Adipocyte (in vitro differentiated cells): ENCODE data around the gene PCLO.
"Not testable (repeated sequence)": the region's sequence is repeated elsewhere in the genome, so short reads cannot be mapped to it uniquely, and the experiment has no call there.

Source experiments
- DNase-seq: peaks from one replicate; pipeline ENCODE4 v3.0.0-alpha.2; 2015; ENCODE audit warnings: low read depth
- H3K27me3 ChIP-seq: replicated peaks from 2 replicates; pipeline ENCODE4 v1.7.0; 2013; ENCODE audit warnings: mild to moderate bottlenecking, low read length, moderate library complexity; ENCODE audit not compliant: control insufficient read depth, insufficient read depth
- H3K36me3 ChIP-seq: 2 replicates; pipeline ENCODE4 v1.7.0; 2013; ENCODE audit warnings: low read length, mild to moderate bottlenecking, moderate library complexity; ENCODE audit not compliant: control insufficient read depth, insufficient read depth, severe bottlenecking
- H3K4me1 ChIP-seq: 2 replicates; pipeline ENCODE4 v1.7.0; 2013; ENCODE audit warnings: mild to moderate bottlenecking, low read length, moderate library complexity; ENCODE audit not compliant: control insufficient read depth, insufficient read depth
- H3K4me3 ChIP-seq: 2 replicates; pipeline ENCODE4 v1.7.0; 2013; ENCODE audit warnings: mild to moderate bottlenecking, low read length, moderate library complexity
- H3K9ac ChIP-seq: 2 replicates; pipeline ENCODE4 v1.7.0; 2013; ENCODE audit warnings: mild to moderate bottlenecking, low read length, moderate library complexity
- H3K9me3 ChIP-seq: 2 replicates; pipeline ENCODE4 v1.7.0; 2013; ENCODE audit warnings: mild to moderate bottlenecking, low read length, moderate library complexity; ENCODE audit not compliant: control insufficient read depth

The PCLO gene

GRCh38 chr7:83040484-83040883 lies 122.2 kb downstream of the PCLO start:
- Histone ChIP-seq H3K4me1 (no peaks in the 10 kb centered on the region), H3K9ac (no peak overlapping the region), H3K4me3 (no peak overlapping the region), H3K27me3 (no peaks in the 10 kb centered on the region), H3K36me3 (no peaks in the 10 kb centered on the region), H3K9me3 (no peaks in the 10 kb centered on the region)
- DNase-seq = no peak

DNA sequence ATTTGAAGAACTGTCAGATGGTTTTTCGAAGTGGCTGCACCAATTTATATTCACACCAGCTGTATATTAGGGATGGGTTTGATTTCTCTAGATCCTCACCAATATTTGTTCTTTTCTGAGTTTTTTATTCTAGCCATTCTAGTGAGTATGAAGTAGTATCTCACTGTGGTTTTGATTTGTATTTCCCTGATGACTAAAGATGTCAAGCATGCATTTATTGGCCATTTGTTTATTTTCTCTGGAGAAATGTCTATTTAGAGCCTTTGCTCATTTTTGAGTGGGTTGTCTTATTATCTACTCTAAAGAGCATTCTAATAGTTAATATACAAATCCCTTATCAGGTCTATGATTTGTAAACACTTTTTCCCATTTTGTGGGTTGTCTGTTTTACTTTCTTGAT lies 123.9 kb downstream of the PCLO start:
- Histone ChIP-seq H3K27me3 (no peaks in the 10 kb centered on the region), H3K9me3 (no peaks in the 10 kb centered on the region), H3K9ac (no peak overlapping the region), H3K4me1 (no peaks in the 10 kb centered on the region), H3K4me3 (no peak overlapping the region), H3K36me3 (no peaks in the 10 kb centered on the region)
- DNase-seq = peak; percentile 5

DNA sequence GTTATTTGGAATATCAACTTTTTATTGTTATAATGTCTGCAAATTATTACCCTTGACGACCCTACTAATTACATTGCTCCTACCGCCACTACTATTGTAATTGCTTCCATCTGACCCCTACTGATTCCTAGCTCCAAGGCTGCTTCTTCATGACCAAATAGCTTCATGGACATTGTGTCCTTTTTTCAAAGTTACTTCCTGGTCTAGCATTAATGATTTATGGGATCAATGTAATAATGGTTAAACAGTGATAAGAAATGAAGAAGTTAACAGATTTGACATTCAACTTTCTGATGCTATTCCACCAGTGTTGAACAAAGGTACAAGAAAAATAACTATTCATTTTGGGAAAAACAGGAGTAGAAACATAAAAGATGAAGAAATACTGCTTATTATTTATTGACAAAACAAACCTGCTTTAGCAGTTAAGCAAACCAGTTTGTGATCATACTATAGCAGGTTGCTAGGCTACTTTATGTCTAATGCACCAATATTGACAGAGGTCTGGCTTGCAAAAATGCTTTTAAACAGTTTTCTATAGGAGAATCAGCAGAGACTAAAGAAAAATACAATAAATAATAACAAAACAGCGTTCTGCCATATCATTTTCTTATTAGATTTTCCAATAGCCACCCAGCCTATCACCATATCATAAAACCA lies 125.8 kb downstream of the PCLO start:
- H3K4me3 ChIP-seq = no peak overlapping the region
- no peaks in the 10 kb centered on the region for H3K4me1 ChIP-seq
- no peaks in the 10 kb centered on the region for H3K9me3 ChIP-seq
- DNase-seq = no peak
- H3K9ac ChIP-seq = no peak overlapping the region
- H3K36me3 ChIP-seq = no peaks in the 10 kb centered on the region
- no peaks in the 10 kb centered on the region for H3K27me3 ChIP-seq

GRCh38 chr7:83036130-83036529 lies 126.6 kb downstream of the PCLO start:
- no peaks in the 10 kb centered on the region for H3K27me3 ChIP-seq
- no peaks in the 10 kb centered on the region for H3K36me3 ChIP-seq
- H3K9ac ChIP-seq = no peak overlapping the region
- H3K4me3 ChIP-seq = no peak overlapping the region
- DNase-seq = no peak
- no peaks in the 10 kb centered on the region for H3K4me1 ChIP-seq
- no peaks in the 10 kb centered on the region for H3K9me3 ChIP-seq

GRCh38 chr7:83032195-83032594 lies 130.5 kb downstream of the PCLO start:
- H3K4me1 ChIP-seq = no peaks in the 10 kb centered on the region
- H3K4me3 ChIP-seq = no peak overlapping the region
- H3K9me3 ChIP-seq = no peaks in the 10 kb centered on the region
- no peak overlapping the region for H3K9ac ChIP-seq
- H3K36me3 ChIP-seq = no peaks in the 10 kb centered on the region
- no peak for DNase-seq
- H3K27me3 ChIP-seq = no peaks in the 10 kb centered on the region

DNA sequence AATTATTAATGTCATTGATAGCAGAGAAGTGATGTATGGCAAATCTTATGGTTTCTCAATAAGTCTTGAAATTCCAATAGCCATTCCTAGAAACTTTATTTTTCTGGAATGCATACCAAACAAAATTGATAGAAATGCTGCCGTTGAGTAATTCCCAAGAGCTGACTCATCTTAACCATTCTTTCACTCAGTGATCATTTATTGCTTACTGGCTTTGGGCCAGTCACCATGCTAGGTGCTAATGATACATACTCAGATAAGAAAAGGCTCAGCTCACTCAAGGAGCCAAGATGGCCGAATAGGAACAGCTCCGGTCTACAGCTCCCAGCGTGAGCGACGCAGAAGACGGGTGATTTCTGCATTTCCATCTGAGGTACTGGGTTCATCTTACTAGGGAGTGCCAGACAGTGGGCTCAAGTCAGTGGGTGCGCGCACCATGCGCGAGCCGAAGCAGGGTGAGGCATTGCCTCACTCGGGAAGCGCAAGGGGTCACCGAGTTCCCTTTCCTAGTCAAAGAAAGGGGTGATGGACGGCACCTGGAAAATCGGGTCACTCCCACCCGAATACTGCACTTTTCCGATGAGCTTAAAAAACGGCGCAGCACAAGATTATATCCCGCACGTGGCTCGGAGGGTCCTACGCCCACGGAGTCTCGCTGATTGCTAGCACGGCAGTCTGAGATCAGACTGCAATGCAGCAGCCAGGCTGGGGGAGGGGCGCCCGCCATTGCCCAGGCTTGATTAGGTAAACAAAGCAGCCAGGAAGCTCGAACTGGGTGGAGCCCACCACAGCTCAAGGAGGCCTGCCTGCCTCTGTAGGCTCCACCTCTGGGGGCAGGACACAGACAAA lies 138.6 kb downstream of the PCLO start:
- not testable (repeated sequence) for H3K36me3 ChIP-seq, H3K4me1 ChIP-seq, H3K4me3 ChIP-seq, H3K27me3 ChIP-seq, H3K9ac ChIP-seq, DNase-seq, H3K9me3 ChIP-seq

DNA sequence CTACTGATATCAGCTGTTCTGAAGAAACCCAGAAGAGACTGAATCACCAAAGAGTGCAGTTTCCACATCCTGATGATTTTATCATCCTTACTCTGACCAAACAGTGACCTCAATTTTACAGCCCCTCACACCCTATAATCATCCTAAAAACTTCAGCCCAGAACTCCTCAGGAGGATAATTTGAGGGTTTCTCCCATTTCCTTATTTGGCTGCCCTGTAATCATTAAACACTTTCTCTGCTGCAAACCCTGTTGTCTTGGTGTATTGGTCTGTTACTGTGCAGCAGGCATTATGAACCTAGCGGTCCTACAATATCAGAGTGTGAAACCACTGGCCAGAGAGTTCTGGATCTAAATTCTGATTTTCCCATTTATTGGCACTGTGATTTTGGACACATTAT lies 141.7 kb downstream of the PCLO start:
- Histone ChIP-seq H3K4me1 (no peaks in the 10 kb centered on the region), H3K36me3 (no peaks in the 10 kb centered on the region), H3K9me3 (peaks cover 4% of the 10 kb centered on the region), H3K27me3 (no peaks in the 10 kb centered on the region), H3K4me3 (no peak overlapping the region), H3K9ac (no peak overlapping the region)
- no peak for DNase-seq

- no peaks in the 10 kb centered on the region for H3K27me3 ChIP-seq
- no peaks in the 10 kb centered on the region for H3K36me3 ChIP-seq
- no peak overlapping the region for H3K4me3 ChIP-seq
- no peak for DNase-seq
- H3K9ac ChIP-seq = no peak overlapping the region
- peaks cover 4% of the 10 kb centered on the region for H3K9me3 ChIP-seq
- no peaks in the 10 kb centered on the region for H3K4me1 ChIP-seq
These were observed 142.5 kb downstream of the PCLO start for GRCh38 chr7:83020161-83020560.

DNA sequence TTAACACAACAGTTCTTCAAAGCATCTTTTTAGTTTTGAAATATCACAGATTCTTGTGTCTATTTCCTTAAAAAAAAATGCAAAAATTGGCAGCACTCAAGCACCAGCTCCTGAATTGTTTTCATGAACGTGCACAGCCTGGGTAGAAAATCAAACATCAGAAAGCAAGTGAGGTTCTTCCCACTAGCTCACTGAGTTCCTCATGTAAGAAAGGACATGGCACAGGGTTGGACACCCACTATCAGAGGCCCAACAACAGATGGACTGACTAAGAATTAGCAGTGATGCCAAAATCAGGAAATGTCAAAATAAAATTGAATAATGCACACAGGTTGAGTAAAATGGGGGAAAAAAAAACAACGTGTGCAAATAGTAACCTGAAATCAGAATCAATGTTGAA lies 146.8 kb downstream of the PCLO start:
- H3K9ac ChIP-seq = no peak overlapping the region
- DNase-seq = no peak
- H3K4me3 ChIP-seq = no peak overlapping the region
- no peaks in the 10 kb centered on the region for H3K27me3 ChIP-seq
- no peaks in the 10 kb centered on the region for H3K4me1 ChIP-seq
- no peaks in the 10 kb centered on the region for H3K36me3 ChIP-seq
- peaks cover under 1% of the 10 kb centered on the region for H3K9me3 ChIP-seq

DNA sequence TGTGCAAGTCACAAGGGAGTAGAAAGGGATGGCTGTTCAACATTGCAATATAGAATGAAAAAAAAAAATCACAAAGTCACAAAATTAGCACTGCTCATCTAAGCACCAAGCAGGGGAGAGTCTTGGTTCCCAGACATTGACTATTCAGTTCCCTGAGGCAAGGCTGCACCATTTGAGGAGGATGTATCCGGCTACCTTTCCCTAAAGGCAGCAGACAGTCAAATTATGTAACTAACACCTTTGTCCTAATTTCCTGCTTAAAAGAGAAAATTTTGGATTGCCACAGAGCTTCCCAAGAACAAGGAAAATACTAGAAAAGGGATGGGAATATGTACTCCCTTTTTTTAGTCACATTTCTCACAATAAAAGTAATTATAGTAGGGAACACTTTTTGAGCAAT lies 148.1 kb downstream of the PCLO start:
- DNase-seq = no peak
- Histone ChIP-seq H3K9me3 (no peaks in the 10 kb centered on the region), H3K4me3 (no peak overlapping the region), H3K36me3 (no peaks in the 10 kb centered on the region), H3K4me1 (no peaks in the 10 kb centered on the region), H3K9ac (no peak overlapping the region), H3K27me3 (no peaks in the 10 kb centered on the region)

- Histone ChIP-seq H3K9ac (no peak overlapping the region), H3K36me3 (no peaks in the 10 kb centered on the region), H3K27me3 (no peaks in the 10 kb centered on the region), H3K9me3 (no peaks in the 10 kb centered on the region), H3K4me1 (no peaks in the 10 kb centered on the region), H3K4me3 (no peak overlapping the region)
- DNase-seq = no peak
These were observed 150.7 kb downstream of the PCLO start for GRCh38 chr7:83011954-83012353.
